Measurements from ENCODE around the gene PGAP6. TPM values are rescaled to one million over a fixed set of nuclear protein-coding genes. Genes with fewer than 3 reads are reported as not detected.

PGAP6 gene
- total and polyA plus RNA-seq, 9 of the 15 experiments (the other 6 are each of a cell fraction or from before 2014, with no cell fraction given): 0.45 to 50.2 (median 39.3) TPM

DNA sequence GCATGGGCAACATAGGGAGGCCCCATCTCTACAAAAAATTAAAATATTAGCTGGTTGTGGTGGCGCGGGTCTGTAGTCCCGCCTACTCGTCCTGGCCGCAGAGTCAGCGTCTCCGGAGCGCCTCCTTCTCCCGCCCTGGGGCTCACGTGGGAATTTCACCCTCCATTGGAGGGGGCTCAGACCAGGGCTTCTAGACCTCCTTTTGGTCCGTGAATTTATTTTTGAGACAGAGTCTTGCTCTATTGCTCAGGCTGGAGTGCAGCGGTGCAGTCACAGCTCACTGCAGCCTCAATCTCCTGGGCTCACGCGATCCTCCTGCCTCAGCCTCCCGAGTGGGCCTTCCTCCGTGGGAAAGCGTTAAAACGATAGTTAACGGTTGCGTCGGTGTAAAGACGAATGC lies 14.8 kb upstream of the PGAP6 start (continued):
- TF ChIP-seq, protein P1, sequence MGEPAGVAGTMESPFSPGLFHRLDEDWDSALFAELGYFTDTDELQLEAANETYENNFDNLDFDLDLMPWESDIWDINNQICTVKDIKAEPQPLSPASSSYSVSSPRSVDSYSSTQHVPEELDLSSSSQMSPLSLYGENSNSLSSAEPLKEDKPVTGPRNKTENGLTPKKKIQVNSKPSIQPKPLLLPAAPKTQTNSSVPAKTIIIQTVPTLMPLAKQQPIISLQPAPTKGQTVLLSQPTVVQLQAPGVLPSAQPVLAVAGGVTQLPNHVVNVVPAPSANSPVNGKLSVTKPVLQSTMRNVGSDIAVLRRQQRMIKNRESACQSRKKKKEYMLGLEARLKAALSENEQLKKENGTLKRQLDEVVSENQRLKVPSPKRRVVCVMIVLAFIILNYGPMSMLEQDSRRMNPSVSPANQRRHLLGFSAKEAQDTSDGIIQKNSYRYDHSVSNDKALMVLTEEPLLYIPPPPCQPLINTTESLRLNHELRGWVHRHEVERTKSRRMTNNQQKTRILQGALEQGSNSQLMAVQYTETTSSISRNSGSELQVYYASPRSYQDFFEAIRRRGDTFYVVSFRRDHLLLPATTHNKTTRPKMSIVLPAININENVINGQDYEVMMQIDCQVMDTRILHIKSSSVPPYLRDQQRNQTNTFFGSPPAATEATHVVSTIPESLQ (CRISPR knock-in tag; IDR thresholded peaks at IDR 0.05): no peak
- TF ChIP-seq, protein P2, sequence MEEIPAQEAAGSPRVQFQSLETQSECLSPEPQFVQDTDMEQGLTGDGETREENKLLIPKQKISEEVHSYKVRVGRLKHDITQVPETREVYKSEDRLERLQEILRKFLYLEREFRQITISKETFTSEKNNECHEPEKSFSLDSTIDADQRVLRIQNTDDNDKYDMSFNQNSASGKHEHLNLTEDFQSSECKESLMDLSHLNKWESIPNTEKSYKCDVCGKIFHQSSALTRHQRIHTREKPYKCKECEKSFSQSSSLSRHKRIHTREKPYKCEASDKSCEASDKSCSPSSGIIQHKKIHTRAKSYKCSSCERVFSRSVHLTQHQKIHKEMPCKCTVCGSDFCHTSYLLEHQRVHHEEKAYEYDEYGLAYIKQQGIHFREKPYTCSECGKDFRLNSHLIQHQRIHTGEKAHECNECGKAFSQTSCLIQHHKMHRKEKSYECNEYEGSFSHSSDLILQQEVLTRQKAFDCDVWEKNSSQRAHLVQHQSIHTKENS (CRISPR knock-in tag; IDR thresholded peaks at IDR 0.05): no peak
- TF ChIP-seq SIN3B (IDR thresholded peaks at IDR 0.05; ENCODE audit: low read depth) (no peak), U2AF1 (optimal IDR thresholded peaks at IDR 0.05; ENCODE audit: low read depth, low read length) (no peak), EP300 (IDR thresholded peaks at IDR 0.05; ENCODE audit: low read length) (peak; percentile 10; the same call in 1 of the 2 replicates), YY1 (IDR thresholded peaks at IDR 0.05; ENCODE audit: borderline replicate concordance in 1 of 3, control insufficient read depth in 1 of 3, extremely low read depth in 1 of 3, insufficient read depth in 3 of 3, insufficient read length in 1 of 3, insufficient replicate concordance in 2 of 3, low read depth in 1 of 3, low read length in 2 of 3) (peak in 1 of 3 experiments; percentile 73), ZZZ3 (IDR thresholded peaks at IDR 0.05) (no peak), CAMTA2 (CRISPR knock-in tag; conservative IDR thresholded peaks at IDR 0.05) (no peak), ZNF586 (CRISPR knock-in tag; conservative IDR thresholded peaks at IDR 0.05) (no peak), MECOM (CRISPR knock-in tag; IDR thresholded peaks at IDR 0.05) (no peak), SLC30A9 (CRISPR knock-in tag; IDR thresholded peaks at IDR 0.05) (no peak), MEF2D (tag; conservative IDR thresholded peaks at IDR 0.05; ENCODE audit: low read depth) (no peak), KLF16 (IDR thresholded peaks at IDR 0.05) (no peak), STAT5A (IDR thresholded peaks at IDR 0.05; ENCODE audit: borderline replicate concordance, low read length) (no peak), EHMT2 (IDR thresholded peaks at IDR 0.05) (no peak), SMARCA4 (IDR thresholded peaks at IDR 0.05) (0 out of 2 replicates have a peak, but pooled peaks have one; percentile 13), KLF10 (CRISPR knock-in tag; IDR thresholded peaks at IDR 0.05) (no peak), KDM1A (IDR thresholded peaks at IDR 0.05) (peak; percentile 42 to 60; a peak in 2 of 4 replicates)
- TF ChIP-seq, protein P3, sequence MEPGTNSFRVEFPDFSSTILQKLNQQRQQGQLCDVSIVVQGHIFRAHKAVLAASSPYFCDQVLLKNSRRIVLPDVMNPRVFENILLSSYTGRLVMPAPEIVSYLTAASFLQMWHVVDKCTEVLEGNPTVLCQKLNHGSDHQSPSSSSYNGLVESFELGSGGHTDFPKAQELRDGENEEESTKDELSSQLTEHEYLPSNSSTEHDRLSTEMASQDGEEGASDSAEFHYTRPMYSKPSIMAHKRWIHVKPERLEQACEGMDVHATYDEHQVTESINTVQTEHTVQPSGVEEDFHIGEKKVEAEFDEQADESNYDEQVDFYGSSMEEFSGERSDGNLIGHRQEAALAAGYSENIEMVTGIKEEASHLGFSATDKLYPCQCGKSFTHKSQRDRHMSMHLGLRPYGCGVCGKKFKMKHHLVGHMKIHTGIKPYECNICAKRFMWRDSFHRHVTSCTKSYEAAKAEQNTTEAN (CRISPR knock-in tag; IDR thresholded peaks at IDR 0.05): no peak
- TF ChIP-seq, protein P4, sequence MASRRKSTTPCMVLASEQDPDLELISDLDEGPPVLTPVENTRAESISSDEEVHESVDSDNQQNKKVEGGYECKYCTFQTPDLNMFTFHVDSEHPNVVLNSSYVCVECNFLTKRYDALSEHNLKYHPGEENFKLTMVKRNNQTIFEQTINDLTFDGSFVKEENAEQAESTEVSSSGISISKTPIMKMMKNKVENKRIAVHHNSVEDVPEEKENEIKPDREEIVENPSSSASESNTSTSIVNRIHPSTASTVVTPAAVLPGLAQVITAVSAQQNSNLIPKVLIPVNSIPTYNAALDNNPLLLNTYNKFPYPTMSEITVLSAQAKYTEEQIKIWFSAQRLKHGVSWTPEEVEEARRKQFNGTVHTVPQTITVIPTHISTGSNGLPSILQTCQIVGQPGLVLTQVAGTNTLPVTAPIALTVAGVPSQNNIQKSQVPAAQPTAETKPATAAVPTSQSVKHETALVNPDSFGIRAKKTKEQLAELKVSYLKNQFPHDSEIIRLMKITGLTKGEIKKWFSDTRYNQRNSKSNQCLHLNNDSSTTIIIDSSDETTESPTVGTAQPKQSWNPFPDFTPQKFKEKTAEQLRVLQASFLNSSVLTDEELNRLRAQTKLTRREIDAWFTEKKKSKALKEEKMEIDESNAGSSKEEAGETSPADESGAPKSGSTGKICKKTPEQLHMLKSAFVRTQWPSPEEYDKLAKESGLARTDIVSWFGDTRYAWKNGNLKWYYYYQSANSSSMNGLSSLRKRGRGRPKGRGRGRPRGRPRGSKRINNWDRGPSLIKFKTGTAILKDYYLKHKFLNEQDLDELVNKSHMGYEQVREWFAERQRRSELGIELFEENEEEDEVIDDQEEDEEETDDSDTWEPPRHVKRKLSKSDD (conservative IDR thresholded peaks at IDR 0.05; ENCODE audit: low read length): no peak
- TF ChIP-seq, protein P5, sequence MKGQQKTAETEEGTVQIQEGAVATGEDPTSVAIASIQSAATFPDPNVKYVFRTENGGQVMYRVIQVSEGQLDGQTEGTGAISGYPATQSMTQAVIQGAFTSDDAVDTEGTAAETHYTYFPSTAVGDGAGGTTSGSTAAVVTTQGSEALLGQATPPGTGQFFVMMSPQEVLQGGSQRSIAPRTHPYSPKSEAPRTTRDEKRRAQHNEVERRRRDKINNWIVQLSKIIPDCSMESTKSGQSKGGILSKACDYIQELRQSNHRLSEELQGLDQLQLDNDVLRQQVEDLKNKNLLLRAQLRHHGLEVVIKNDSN (CRISPR knock-in tag; IDR thresholded peaks at IDR 0.05): peak; percentile 82
- TF ChIP-seq, protein P6, sequence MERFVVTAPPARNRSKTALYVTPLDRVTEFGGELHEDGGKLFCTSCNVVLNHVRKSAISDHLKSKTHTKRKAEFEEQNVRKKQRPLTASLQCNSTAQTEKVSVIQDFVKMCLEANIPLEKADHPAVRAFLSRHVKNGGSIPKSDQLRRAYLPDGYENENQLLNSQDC (CRISPR knock-in tag; IDR thresholded peaks at IDR 0.05): no peak

Data from K562 (cell line).